GM19372 (cell line): ENCODE data around the gene SIL1.
"Not testable (repeated sequence)": the region's sequence is repeated elsewhere in the genome, so short reads cannot be mapped to it uniquely, and the experiment has no call there.

Experiments
- ATAC-seq: cut with Tn5 transposase; IDR thresholded peaks from one replicate; pipeline ENCODE4 v1.9.1; 2021; ENCODE audit warnings: mild to moderate bottlenecking, low read depth, moderate library complexity; ENCODE audit not compliant: unreplicated experiment

Gene SIL1

GRCh38 chr5:139197710-139198669, at the start of gene SIL1:
SIL1 (minus strand) TSS chr5:139198368; CDS start chr5:139127843, 70,525 bp downstream.
- peak; percentile 96 for ATAC-seq

GRCh38 chr5:139246394-139246793, 48.2 kb upstream of the SIL1 start:
- no peak for ATAC-seq

GRCh38 chr5:139245637-139246339, 47.6 kb upstream of the SIL1 start:
- ATAC-seq: no peak

GRCh38 chr5:139243425-139243970, 45.3 kb upstream of the SIL1 start:
- ATAC-seq: no peak

GRCh38 chr5:139241139-139241538, 43.0 kb upstream of the SIL1 start:
- no peak for ATAC-seq

GRCh38 chr5:139236479-139236878, 38.3 kb upstream of the SIL1 start:
- no peak for ATAC-seq

GRCh38 chr5:139232147-139232724, 34.1 kb upstream of the SIL1 start:
- no peak for ATAC-seq

- ATAC-seq: no peak
Observed at GRCh38 chr5:139228201-139228803, 30.1 kb upstream of the SIL1 start.

- no peak for ATAC-seq
Observed at GRCh38 chr5:139226131-139226530, 28.0 kb upstream of the SIL1 start.

- no peak for ATAC-seq
Observed at GRCh38 chr5:139223481-139223880, 25.3 kb upstream of the SIL1 start.

- no peak for ATAC-seq
Observed at GRCh38 chr5:139222346-139222745, 24.2 kb upstream of the SIL1 start.

GRCh38 chr5:139218038-139218437, 19.9 kb upstream of the SIL1 start:
- not testable (repeated sequence) for ATAC-seq

- ATAC-seq: no peak
Observed at GRCh38 chr5:139215107-139215975, 17.2 kb upstream of the SIL1 start.

GRCh38 chr5:139214646-139215045, 16.5 kb upstream of the SIL1 start:
- ATAC-seq: no peak

- no peak for ATAC-seq
Observed at GRCh38 chr5:139212906-139213305, 14.7 kb upstream of the SIL1 start.

- no peak for ATAC-seq
Observed at GRCh38 chr5:139212486-139212885, 14.3 kb upstream of the SIL1 start.

- no peak for ATAC-seq
Observed at GRCh38 chr5:139210585-139210984, 12.4 kb upstream of the SIL1 start.

GRCh38 chr5:139207297-139208000, 9.3 kb upstream of the SIL1 start:
- no peak for ATAC-seq

GRCh38 chr5:139205586-139205985, 7.4 kb upstream of the SIL1 start:
- no peak for ATAC-seq
